Erythroblast (primary cell): ENCODE results near the gene ACTA2.

Experiments used
- GATA1 ChIP-seq: IDR thresholded peaks from 2 replicates; pipeline ENCODE4 v1.6.1; 2011; ENCODE audit warnings: low read depth, mild to moderate bottlenecking, control low read depth, low read length, moderate library complexity
- POLR2A ChIP-seq: IDR thresholded peaks from 2 replicates; pipeline ENCODE4 v1.6.1; 2011; ENCODE audit warnings: mild to moderate bottlenecking, low read length

- TF ChIP-seq POLR2A = no peak
- TF ChIP-seq GATA1 = no peak
Observed at GRCh38 chr10:88896994-88897853, 55.3 kb downstream of the ACTA2 start.
